Right forelimb (tissue), 1 donor: Measurements from ENCODE around the gene PCSK5.

Experiments used
- DNase-seq: peaks from one replicate; pipeline ENCODE4 v3.0.0-alpha.2; 2018

The PCSK5 gene

DNA sequence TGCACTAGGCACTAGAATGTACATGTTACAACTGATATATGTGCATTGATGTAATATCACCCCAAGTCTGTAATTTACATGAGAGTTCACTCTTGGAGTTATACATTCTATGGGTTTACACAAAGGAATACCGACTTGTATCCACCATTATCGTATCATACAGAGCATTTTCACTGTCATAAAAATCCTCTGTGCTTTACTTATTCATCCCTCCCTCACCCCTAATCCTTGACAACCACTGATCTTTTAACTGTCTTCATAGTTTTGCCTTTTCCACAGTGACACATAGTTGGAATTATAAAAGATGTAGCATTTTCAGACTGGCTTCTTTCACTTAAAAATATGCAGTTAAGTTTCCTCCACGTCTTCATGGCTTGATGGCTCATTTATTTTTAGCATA is 514.9 kb downstream of the PCSK5 start:
- no peak for DNase-seq

DNA sequence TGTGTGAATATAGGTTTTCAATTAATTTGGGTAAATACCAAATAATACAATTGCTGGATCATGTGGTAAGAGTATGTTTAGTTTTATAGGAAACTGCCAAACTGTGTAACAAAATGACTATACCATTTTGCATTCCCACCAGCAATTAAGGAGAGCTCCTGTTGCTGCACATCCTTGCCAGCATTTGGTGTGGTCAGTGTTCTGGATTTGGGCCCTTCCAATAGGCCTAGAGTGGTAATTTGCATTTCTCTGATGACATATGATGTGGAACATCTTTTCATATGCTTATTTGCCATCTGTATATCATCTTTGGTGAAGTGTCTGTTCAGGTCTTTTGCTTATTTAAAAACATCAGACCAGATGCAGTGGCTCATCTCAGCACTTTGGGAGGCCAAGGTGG is 515.4 kb downstream of the PCSK5 start:
- no peak for DNase-seq
